Osteoblast (primary cell): Measurements from ENCODE around the gene H3-3A. TPM values are rescaled to one million over a fixed set of nuclear protein-coding genes. Genes with fewer than 3 reads are reported as not detected.

Experiments
- DNase-seq: peaks from one replicate; pipeline ENCODE4 v3.0.0; 2011; ENCODE audit warnings: low spot score, mixed read lengths; ENCODE audit not compliant: insufficient read length; ENCODE audit errors: missing footprints
- H2AFZ ChIP-seq: 2 replicates; pipeline ENCODE4 v1.6.0; 2011; ENCODE audit warnings: mild to moderate bottlenecking, low read length
- H3K27ac ChIP-seq: 2 replicates; pipeline ENCODE4 v1.5.1; 2011; ENCODE audit warnings: mild to moderate bottlenecking, low read depth, low read length, moderate library complexity
- H3K27me3 ChIP-seq: 2 replicates; pipeline ENCODE4 v1.6.0; 2012; ENCODE audit warnings: mild to moderate bottlenecking, control low read depth, inconsistent platforms, low read length, moderate library complexity; ENCODE audit not compliant: insufficient read depth
- H3K36me3 ChIP-seq: 2 replicates; pipeline ENCODE4 v1.5.1; 2011; ENCODE audit warnings: mild to moderate bottlenecking, low read length, control low read depth, moderate library complexity; ENCODE audit not compliant: insufficient read depth
- H3K4me1 ChIP-seq: 2 replicates; pipeline ENCODE4 v1.5.1; 2011; ENCODE audit warnings: mild to moderate bottlenecking, low read length, control low read depth, moderate library complexity; ENCODE audit not compliant: insufficient read depth
- H3K4me2 ChIP-seq: 2 replicates; pipeline ENCODE4 v1.6.0; 2011; ENCODE audit warnings: mild to moderate bottlenecking, low read length; ENCODE audit not compliant: insufficient read depth
- H3K4me3 ChIP-seq: fragments of 200-600 bp; sonication (generic); 3 replicates; pipeline ENCODE4 v1.5.1; 2012; ENCODE audit warnings: mild to moderate bottlenecking, low read length, inconsistent platforms; ENCODE audit not compliant: insufficient read depth
- H3K79me2 ChIP-seq: 2 replicates; pipeline ENCODE4 v1.6.0; 2012; ENCODE audit warnings: mild to moderate bottlenecking, low read length, control low read depth, inconsistent platforms; ENCODE audit not compliant: insufficient read depth
- H3K9me3 ChIP-seq: 2 replicates; pipeline ENCODE4 v1.5.1; 2011; ENCODE audit warnings: low read depth, low read length, control low read depth
- H4K20me1 ChIP-seq: 2 replicates; pipeline ENCODE4 v1.6.0; 2012; ENCODE audit warnings: mild to moderate bottlenecking, low read length, control low read depth; ENCODE audit not compliant: insufficient read depth
- CTCF ChIP-seq: IDR thresholded peaks from 2 replicates; pipeline ENCODE4 v1.5.1; 2011; ENCODE audit warnings: mild to moderate bottlenecking, low read depth, low read length, moderate library complexity; ENCODE audit errors: extremely low read depth
- total RNA-seq: library from RNA; depleted of rRNA; stranded (reverse); fragments of >200 nt; gene quantifications from 2 replicates; pipeline ENCODE4 v1.2.3, GENCODE V29; 2012

Gene H3-3A
- total RNA-seq, 1 donor, result 127 TPM

DNA sequence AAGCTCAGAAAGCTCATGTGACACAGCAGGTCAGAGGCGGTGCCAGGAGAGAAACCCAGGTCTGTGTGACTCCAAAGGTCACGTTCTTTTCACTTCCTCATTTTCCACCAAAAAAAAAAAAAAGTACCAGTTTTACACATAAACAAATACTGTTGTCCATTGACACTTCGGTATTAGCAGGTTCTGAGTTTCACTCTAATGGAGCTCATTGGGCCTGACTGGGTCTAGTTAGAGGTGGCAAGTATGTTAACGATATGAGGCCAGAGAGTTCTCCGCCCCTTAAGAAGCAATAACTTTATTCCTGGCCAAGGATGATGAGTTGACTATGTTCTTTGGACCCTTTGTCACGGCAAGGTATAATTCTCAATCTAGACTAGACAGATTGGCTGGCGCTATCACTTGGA, 33.4 kb upstream of the H3-3A start:
- no peak for TF ChIP-seq CTCF
- DNase-seq, result no peak
- H3K4me2 ChIP-seq, result no peak overlapping the region
- no peaks in the 10 kb centered on the region for H3K9me3 ChIP-seq
- no peak overlapping the region for H2AFZ ChIP-seq
- no peaks in the 10 kb centered on the region for H3K79me2 ChIP-seq
- no peak overlapping the region for H3K4me3 ChIP-seq
- no peaks in the 10 kb centered on the region for H3K36me3 ChIP-seq
- no peaks in the 10 kb centered on the region for H4K20me1 ChIP-seq
- no peak overlapping the region for H3K27ac ChIP-seq
- H3K4me1 ChIP-seq, result peaks cover 3% of the 10 kb centered on the region
- H3K27me3 ChIP-seq, result no peaks in the 10 kb centered on the region

DNA sequence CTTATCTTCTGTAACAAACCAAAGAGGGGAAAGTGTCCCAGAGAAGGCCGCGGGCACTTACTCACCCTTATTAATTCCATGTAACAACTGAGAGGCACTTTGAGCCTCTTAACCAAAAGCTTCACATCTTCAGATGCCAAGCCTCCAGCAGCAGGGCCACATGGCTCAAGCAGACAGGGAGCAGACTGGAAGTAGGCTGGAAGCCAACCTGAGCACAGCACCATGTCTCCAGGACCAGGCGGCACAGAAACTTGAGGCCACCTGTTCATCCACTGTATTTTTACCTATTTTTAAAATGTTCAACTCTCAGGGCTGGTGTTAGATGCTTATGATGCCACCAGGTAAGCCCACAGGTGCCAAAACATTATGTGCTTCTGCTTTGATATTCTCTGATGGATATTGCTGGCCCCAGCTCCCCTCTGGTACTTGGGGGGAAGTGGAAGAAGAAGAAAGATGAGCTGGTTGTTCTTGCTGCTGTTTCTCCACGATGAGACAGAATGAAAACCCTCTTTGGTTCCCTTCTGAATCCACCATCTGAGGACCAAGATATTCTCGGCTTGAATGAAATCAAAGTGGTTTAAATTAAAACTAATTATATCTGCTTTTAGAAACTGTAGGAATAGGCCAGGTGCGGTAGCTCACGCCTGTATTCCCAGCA, 32.8 kb upstream of the H3-3A start:
- Histone ChIP-seq H3K36me3 (no peaks in the 10 kb centered on the region), H3K4me2 (no peak overlapping the region), H2AFZ (no peak overlapping the region), H3K79me2 (no peaks in the 10 kb centered on the region), H3K4me3 (no peak overlapping the region), H3K4me1 (peaks cover 7% of the 10 kb centered on the region), H3K27ac (no peak overlapping the region), H3K27me3 (no peaks in the 10 kb centered on the region), H4K20me1 (no peaks in the 10 kb centered on the region), H3K9me3 (no peaks in the 10 kb centered on the region)
- TF ChIP-seq CTCF, result no peak
- DNase-seq, result no peak

- H3K9me3 ChIP-seq, result no peaks in the 10 kb centered on the region
- H3K4me1 ChIP-seq, result peaks cover 11% of the 10 kb centered on the region
- no peaks in the 10 kb centered on the region for H3K36me3 ChIP-seq
- no peak overlapping the region for H3K27ac ChIP-seq
- H3K4me3 ChIP-seq, result no peak overlapping the region
- no peak overlapping the region for H3K4me2 ChIP-seq
- no peaks in the 10 kb centered on the region for H3K27me3 ChIP-seq
- no peak overlapping the region for H2AFZ ChIP-seq
- H4K20me1 ChIP-seq, result no peaks in the 10 kb centered on the region
- no peak for TF ChIP-seq CTCF
- no peak for DNase-seq
- H3K79me2 ChIP-seq, result no peaks in the 10 kb centered on the region
Observed at GRCh38 chr1:226033582-226033981, 28.9 kb upstream of the H3-3A start.

- no peaks in the 10 kb centered on the region for H4K20me1 ChIP-seq
- peaks cover 11% of the 10 kb centered on the region for H3K4me1 ChIP-seq
- H3K36me3 ChIP-seq, result no peaks in the 10 kb centered on the region
- no peak overlapping the region for H2AFZ ChIP-seq
- H3K27me3 ChIP-seq, result no peaks in the 10 kb centered on the region
- H3K4me3 ChIP-seq, result no peak overlapping the region
- H3K27ac ChIP-seq, result peak overlapping the region; percentile 17
- H3K79me2 ChIP-seq, result no peaks in the 10 kb centered on the region
- H3K9me3 ChIP-seq, result no peaks in the 10 kb centered on the region
- no peak overlapping the region for H3K4me2 ChIP-seq
- TF ChIP-seq CTCF, result no peak
- no peak for DNase-seq
Observed at GRCh38 chr1:226033991-226034390, 28.5 kb upstream of the H3-3A start.
